H9 (cell line): ENCODE results near the gene PDZD2. TPM values are rescaled to one million over a fixed set of nuclear protein-coding genes. Genes with fewer than 3 reads are reported as not detected.

ENCODE experiments used
- DNase-seq: peaks from one replicate; pipeline ENCODE4 v3.0.0-alpha.2; 2017
- H2AFZ ChIP-seq: one replicate; pipeline ENCODE4 v1.6.1; 2013; ENCODE audit warnings: mild to moderate bottlenecking, low read length, control low read depth, moderate library complexity
- H2AK5ac ChIP-seq: 2 replicates; pipeline ENCODE4 v1.6.1; 2013; ENCODE audit warnings: low read length, control low read depth, mixed read lengths; ENCODE audit not compliant: insufficient read length
- H2BK120ac ChIP-seq: one replicate; pipeline ENCODE4 v1.6.1; 2013; ENCODE audit warnings: low read depth, mild to moderate bottlenecking, low read length, control low read depth, inconsistent platforms; ENCODE audit not compliant: poor library complexity, severe bottlenecking
- H2BK12ac ChIP-seq: 2 replicates; pipeline ENCODE4 v1.6.1; 2013; ENCODE audit warnings: low read length, control low read depth, mixed read lengths, low read depth; ENCODE audit not compliant: insufficient read length
- H2BK15ac ChIP-seq: 2 replicates; pipeline ENCODE4 v1.6.1; 2013; ENCODE audit warnings: low read depth, low read length, control low read depth
- H2BK20ac ChIP-seq: one replicate; pipeline ENCODE4 v1.6.1; 2013; ENCODE audit warnings: low read depth, mild to moderate bottlenecking, low read length, control low read depth, inconsistent platforms; ENCODE audit not compliant: poor library complexity, severe bottlenecking
- H2BK5ac ChIP-seq: 2 replicates; pipeline ENCODE4 v1.6.1; 2013; ENCODE audit warnings: low read length, control low read depth, mixed read lengths; ENCODE audit not compliant: insufficient read length
- H3K14ac ChIP-seq: 2 replicates; pipeline ENCODE4 v1.6.1; 2013; ENCODE audit warnings: low read length, control low read depth; ENCODE audit not compliant: insufficient read depth
- H3K18ac ChIP-seq: 2 replicates; pipeline ENCODE4 v1.6.1; 2013; ENCODE audit warnings: low read depth, mild to moderate bottlenecking, mixed read lengths, low read length, control low read depth; ENCODE audit not compliant: insufficient read length
- H3K23ac ChIP-seq: 2 replicates; pipeline ENCODE4 v1.6.1; 2013; ENCODE audit warnings: low read length, control low read depth, mixed read lengths, low read depth; ENCODE audit not compliant: insufficient read length
- H3K23me2 ChIP-seq: 2 replicates; pipeline ENCODE4 v1.6.1; 2013; ENCODE audit warnings: low read depth, mild to moderate bottlenecking, mixed read lengths, low read length, control low read depth; ENCODE audit not compliant: insufficient read length, poor library complexity, severe bottlenecking
- H3K27ac ChIP-seq: 2 replicates; pipeline ENCODE4 v1.5.1; 2013; ENCODE audit warnings: low read length, control low read depth, mixed read lengths, low read depth; ENCODE audit not compliant: insufficient read length
- H3K27me3 ChIP-seq: 2 replicates; pipeline ENCODE4 v1.6.1; 2013; ENCODE audit warnings: low read length, control low read depth, inconsistent platforms; ENCODE audit not compliant: insufficient read depth
- H3K4ac ChIP-seq: 2 replicates; pipeline ENCODE4 v1.6.1; 2013; ENCODE audit warnings: low read depth, mild to moderate bottlenecking, control low read depth, inconsistent platforms, low read length, moderate library complexity
- H3K4me1 ChIP-seq: 2 replicates; pipeline ENCODE4 v1.6.1; 2013; ENCODE audit warnings: low read length, control low read depth, inconsistent platforms; ENCODE audit not compliant: insufficient read depth
- H3K4me2 ChIP-seq: 2 replicates; pipeline ENCODE4 v1.6.1; 2013; ENCODE audit warnings: low read length, control low read depth, mixed read lengths; ENCODE audit not compliant: insufficient read length, insufficient read depth
- H3K56ac ChIP-seq: 2 replicates; pipeline ENCODE4 v1.6.1; 2013; ENCODE audit warnings: low read depth, mild to moderate bottlenecking, mixed read lengths, low read length, control low read depth; ENCODE audit not compliant: insufficient read length
- H3K79me1 ChIP-seq: 2 replicates; pipeline ENCODE4 v1.6.1; 2013; ENCODE audit warnings: low read depth, mild to moderate bottlenecking, moderate library complexity, low read length, control low read depth, inconsistent platforms; ENCODE audit not compliant: insufficient read depth, poor library complexity, severe bottlenecking
- H3K79me2 ChIP-seq: 2 replicates; pipeline ENCODE4 v1.6.1; 2013; ENCODE audit warnings: low read length, control low read depth, inconsistent platforms; ENCODE audit not compliant: insufficient read depth
- H3K9ac ChIP-seq: 2 replicates; pipeline ENCODE4 v1.6.1; 2013; ENCODE audit warnings: low read length, control low read depth, mixed read lengths; ENCODE audit not compliant: insufficient read length; ENCODE audit errors: extremely low read depth
- H3K9me3 ChIP-seq: one replicate; pipeline ENCODE4 v1.6.1; 2013; ENCODE audit warnings: low read depth, low read length, inconsistent platforms; ENCODE audit not compliant: control insufficient read depth
- H3T11ph ChIP-seq: one replicate; pipeline ENCODE4 v1.6.1; 2013; ENCODE audit warnings: mild to moderate bottlenecking, low read length, control low read depth, inconsistent platforms
- H4K20me1 ChIP-seq: one replicate; pipeline ENCODE4 v1.6.1; 2013; ENCODE audit not compliant: control insufficient read depth, insufficient read length, insufficient read depth
- H4K5ac ChIP-seq: 2 replicates; pipeline ENCODE4 v1.6.1; 2013; ENCODE audit warnings: low read depth, mild to moderate bottlenecking, mixed read lengths, low read length, control low read depth; ENCODE audit not compliant: insufficient read length
- H4K8ac ChIP-seq: replicated peaks from 2 replicates; pipeline ENCODE4 v1.6.1; 2013; ENCODE audit warnings: low read length, control low read depth, mixed read lengths, low read depth; ENCODE audit not compliant: insufficient read length
- H4K91ac ChIP-seq: 2 replicates; pipeline ENCODE4 v1.6.1; 2013; ENCODE audit warnings: low read depth, mild to moderate bottlenecking, moderate library complexity, mixed read lengths, low read length, control low read depth; ENCODE audit not compliant: insufficient read length
- H3K27ac Mint-ChIP-seq, 3 experiments: 2 replicates in 2 of 3; 3 replicates in 1 of 3; pipeline ENCODE4 v1.8.0; 2020 to 2021; ENCODE audit warnings: mixed read lengths in 3 of 3, mild to moderate bottlenecking in 1 of 3, moderate library complexity in 1 of 3
- H3K27me3 Mint-ChIP-seq: 2 replicates; pipeline ENCODE4 v1.8.0; 2021; ENCODE audit warnings: low read depth, mild to moderate bottlenecking, moderate library complexity, mixed read lengths
- H3K36me3 Mint-ChIP-seq, 3 experiments: 2 replicates in 2 of 3; 3 replicates in 1 of 3; pipeline ENCODE4 v1.8.0; 2020 to 2021; ENCODE audit warnings: low read depth in 3 of 3, mixed read lengths in 3 of 3; ENCODE audit not compliant: insufficient read depth in 1 of 3
- H3K4me1 Mint-ChIP-seq, 2 experiments: 2 replicates each; pipeline ENCODE4 v1.8.0; 2020; ENCODE audit warnings: mixed read lengths in 2 of 2
- H3K4me3 Mint-ChIP-seq, 2 experiments: 2 replicates in 1 of 2; 3 replicates in 1 of 2; pipeline ENCODE4 v1.8.0; 2020 to 2021; ENCODE audit warnings: mild to moderate bottlenecking in 2 of 2, mixed read lengths in 2 of 2, moderate library complexity in 1 of 2
- H3K9me3 Mint-ChIP-seq, 2 experiments: 2 replicates in 1 of 2; 3 replicates in 1 of 2; pipeline ENCODE4 v1.8.0; 2020; ENCODE audit warnings: mild to moderate bottlenecking in 2 of 2, mixed read lengths in 2 of 2, moderate library complexity in 1 of 2
- CTCF ChIP-seq: fragments of 200-600 bp; sonication (generic); conservative IDR thresholded peaks from 3 replicates; pipeline ENCODE4 v1.8.0; 2021; ENCODE audit warnings: antibody characterized with exemption, mild to moderate bottlenecking
- WGBS: extraction: QIAGEN DNeasy Blood & Tissue Kit; methylation state at CpG from one replicate; pipeline ENCODE4 v1.1.7; 2013; ENCODE audit warnings: missing lambda C conversion rate, low lambda C conversion rate, mixed read lengths; ENCODE audit not compliant: insufficient read length; ENCODE audit errors: extremely low coverage; 5-methylcytosine and 5-hydroxymethylcytosine counted together
- total RNA-seq: library from RNA; stranded (reverse); gene quantifications from 2 replicates; pipeline ENCODE4 v1.2.1, GENCODE V29; 2021

Gene PDZD2
- total RNA-seq, 1 experiment from 2014 or later, result 9.9 TPM

GRCh38 chr5:31954091-31954490 is 315.2 kb downstream of the PDZD2 start:
- Histone ChIP-seq H3K27ac (no peak overlapping the region), H4K5ac (no peak overlapping the region), H2BK12ac (no peak overlapping the region), H3K79me2 (no peaks in the 10 kb centered on the region), H2BK20ac (no peak overlapping the region), H4K8ac (no peak overlapping the region), H3T11ph (no peak overlapping the region), H3K9me3 (no peaks in the 10 kb centered on the region), H2BK5ac (no peak overlapping the region), H2AFZ (no peak overlapping the region), H3K23ac (no peak overlapping the region), H3K79me1 (no peaks in the 10 kb centered on the region), H3K27me3 (no peaks in the 10 kb centered on the region), H2BK120ac (no peak overlapping the region), H3K9ac (no peak overlapping the region), H4K20me1 (no peaks in the 10 kb centered on the region), H4K91ac (no peak overlapping the region), H3K14ac (no peak overlapping the region), H2BK15ac (no peak overlapping the region), H3K4me1 (no peaks in the 10 kb centered on the region), H3K23me2 (no peaks in the 10 kb centered on the region), H3K56ac (no peak overlapping the region), H2AK5ac (no peak overlapping the region), H3K4ac (no peak overlapping the region), H3K18ac (no peak overlapping the region), H3K4me2 (no peak overlapping the region)
- Mint-ChIP-seq H3K27me3 (no peaks in the 10 kb centered on the region), H3K36me3 (0 out of 7 replicates have a peak, but pooled peaks cover 0 to 7% (median 0%) of the 10 kb centered on the region in 3 experiments), H3K9me3 (no peaks in the 10 kb centered on the region), H3K4me1 (no peaks in the 10 kb centered on the region), H3K27ac (no peak overlapping the region), H3K4me3 (no peak overlapping the region)
- TF ChIP-seq CTCF, result no peak
- no peak for DNase-seq
- no CpG with 5 or more reads among the region's 3 CpGs for WGBS
